Progenitor cell of endocrine pancreas (in vitro differentiated cells): ENCODE data around the gene ADD1. TPM values are rescaled to one million over a fixed set of nuclear protein-coding genes. Genes with fewer than 3 reads are reported as not detected.
A peak's percentile ranks its signal among the peaks of the same experiment; 100 is the strongest.
"Not testable (repeated sequence)": the region's sequence is repeated elsewhere in the genome, so short reads cannot be mapped to it uniquely, and the experiment has no call there.

ENCODE experiments used
- DNase-seq: peaks from one replicate; pipeline ENCODE4 v3.0.0; 2021; ENCODE audit warnings: low spot score; ENCODE audit not compliant: unreplicated experiment
- H3K27ac Mint-ChIP-seq: 2 replicates; pipeline ENCODE4 v1.8.0; 2021; ENCODE audit warnings: mild to moderate bottlenecking, moderate library complexity, mixed read lengths
- H3K27me3 Mint-ChIP-seq: 2 replicates; pipeline ENCODE4 v1.8.0; 2021; ENCODE audit warnings: mixed read lengths
- H3K36me3 Mint-ChIP-seq: 2 replicates; pipeline ENCODE4 v1.8.0; 2022; ENCODE audit warnings: mixed read lengths; ENCODE audit not compliant: insufficient read depth
- H3K4me1 Mint-ChIP-seq: 2 replicates; pipeline ENCODE4 v1.8.0; 2021; ENCODE audit warnings: low read depth, mixed read lengths
- H3K4me3 Mint-ChIP-seq: 2 replicates; pipeline ENCODE4 v1.8.0; 2021; ENCODE audit warnings: low read depth, mild to moderate bottlenecking, moderate library complexity, mixed read lengths
- H3K9me3 Mint-ChIP-seq: 2 replicates; pipeline ENCODE4 v1.8.0; 2021; ENCODE audit warnings: low read depth, mixed read lengths
- CTCF ChIP-seq: fragments of 200-600 bp; sonication (generic); IDR thresholded peaks from one replicate; pipeline ENCODE4 v1.5.0; 2021; ENCODE audit warnings: antibody characterized with exemption, mild to moderate bottlenecking; ENCODE audit not compliant: unreplicated experiment
- total RNA-seq: library from RNA; stranded (reverse); gene quantifications from 2 replicates; pipeline ENCODE4 v1.2.1, GENCODE V29; 2021

Gene ADD1
- total RNA-seq, 1 donor from 2014 or later: 271 TPM

- Mint-ChIP-seq H3K4me3 (no peak overlapping the region), H3K36me3 (peaks cover 44% of the 10 kb centered on the region), H3K27me3 (no peaks in the 10 kb centered on the region), H3K27ac (no peak overlapping the region), H3K4me1 (no peaks in the 10 kb centered on the region), H3K9me3 (no peaks in the 10 kb centered on the region)
- DNase-seq: no peak
- no peak for TF ChIP-seq CTCF
Observed at GRCh38 chr4:2949782-2950125, 106.1 kb downstream of the ADD1 start.

GRCh38 chr4:2950221-2950989 lies 106.8 kb downstream of the ADD1 start:
- TF ChIP-seq CTCF: no peak
- Mint-ChIP-seq H3K9me3 (no peaks in the 10 kb centered on the region), H3K27me3 (no peaks in the 10 kb centered on the region), H3K27ac (no peak overlapping the region), H3K4me1 (no peaks in the 10 kb centered on the region), H3K36me3 (peaks cover 41% of the 10 kb centered on the region), H3K4me3 (no peak overlapping the region)
- DNase-seq: no peak

GRCh38 chr4:2953496-2953895 lies 109.9 kb downstream of the ADD1 start:
- no peak for TF ChIP-seq CTCF
- Mint-ChIP-seq H3K27me3 (no peaks in the 10 kb centered on the region), H3K9me3 (no peaks in the 10 kb centered on the region), H3K27ac (no peak overlapping the region), H3K36me3 (peaks cover 42% of the 10 kb centered on the region), H3K4me1 (peaks cover 4% of the 10 kb centered on the region), H3K4me3 (no peak overlapping the region)
- no peak for DNase-seq

GRCh38 chr4:2954358-2955185 lies 110.9 kb downstream of the ADD1 start:
- Mint-ChIP-seq H3K4me3 (no peak overlapping the region), H3K4me1 (peaks cover 11% of the 10 kb centered on the region), H3K27ac (peak overlapping the region; percentile 85), H3K27me3 (no peaks in the 10 kb centered on the region), H3K9me3 (no peaks in the 10 kb centered on the region), H3K36me3 (peaks cover 41% of the 10 kb centered on the region)
- DNase-seq: no peak
- peak; percentile 44 for TF ChIP-seq CTCF

GRCh38 chr4:2955186-2956044 lies 111.8 kb downstream of the ADD1 start:
- not testable (repeated sequence) for DNase-seq, H3K27ac Mint-ChIP-seq, H3K9me3 Mint-ChIP-seq, H3K27me3 Mint-ChIP-seq, H3K4me3 Mint-ChIP-seq
- Mint-ChIP-seq H3K36me3 (peaks cover 38% of the 10 kb centered on the region), H3K4me1 (peaks cover 14% of the 10 kb centered on the region)
